Left colon (tissue), 2 donors: ENCODE results near the gene GLI3. TPM values are rescaled to one million over a fixed set of nuclear protein-coding genes. Genes with fewer than 3 reads are reported as not detected.

ENCODE experiments used
- ATAC-seq: fragments of 200-7000 bp; cut with Tn5 transposase; one replicate; pipeline ENCODE4 v1.9.1; 2020; ENCODE audit warnings: mild to moderate bottlenecking, moderate library complexity
- DNase-seq, 2 donors: peaks; one replicate each; pipeline ENCODE4 v3.0.0-alpha.2; 2020
- intact Hi-C, 2 donors: fragments of 100-400 bp; cut with DNase I in 1 of 2; cut with micrococcal nuclease in 1 of 2; formaldehyde crosslinking; loops; one replicate each; pipeline versions ENCODE4 v1.11.2 to v1.14.0; 2022; cut with DNase I, micrococcal nuclease
- total RNA-seq, 2 donors: library from RNA; stranded (reverse); fragmentation: NEBNext Ultra II Directional; extraction: Animal tissue kit (Norgen Biotek cat#: 25700); gene quantifications; one replicate each; pipeline ENCODE4 v1.2.1, GENCODE V29; 2021
- donor health status: DM: no; HTN: no; CAD: no.
- donor health status: DM: yes; HTN: yes; CAD: no.

GLI3 gene
- total RNA-seq, 2 donors from 2014 or later: 2.2 to 8.2 TPM

DNA sequence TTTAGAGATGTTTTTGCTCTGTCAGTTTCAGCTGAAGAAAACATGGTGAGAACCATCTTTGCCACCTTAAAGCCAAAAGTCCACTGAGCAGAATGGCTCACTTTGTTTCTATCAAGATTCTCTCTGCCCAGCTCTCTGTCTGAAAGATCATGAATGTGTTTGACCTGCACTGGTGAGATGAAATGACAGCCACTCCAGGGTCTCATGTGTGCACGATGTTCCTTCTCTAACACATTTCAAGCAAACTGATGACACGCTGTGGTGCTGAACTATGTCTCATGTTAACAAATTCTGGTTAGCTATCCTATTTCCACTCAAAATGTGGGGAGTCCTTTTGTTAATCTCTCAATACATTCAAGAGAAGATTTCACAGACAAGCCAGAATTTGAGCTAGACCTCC is 260.6 kb downstream of the GLI3 start:
- intact Hi-C loops: loop anchor here in 1 of 2 donors (10.0 kb wide), 2 partner anchors 258 to 718 kb away; partner anchors contain the start of gene GLI3
- DNase-seq: no peak
- ATAC-seq: no peak

DNA sequence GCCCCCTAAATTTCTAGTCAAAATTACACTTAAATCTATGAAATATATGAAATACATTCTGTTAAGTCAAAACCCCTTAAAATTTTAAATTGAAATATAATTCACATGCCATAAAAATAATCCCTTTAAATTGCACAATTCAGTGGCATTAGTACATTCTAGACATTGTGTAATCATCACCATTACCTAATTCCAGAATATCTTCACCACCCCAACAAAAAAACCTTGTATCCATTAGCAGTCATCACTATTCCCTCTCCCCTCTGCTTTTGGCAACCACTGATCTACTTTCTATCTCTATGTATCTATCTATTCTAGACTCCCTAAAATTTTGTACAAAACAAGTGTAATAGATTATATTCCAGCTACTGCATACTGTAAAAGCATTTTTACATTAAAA is 261.2 kb downstream of the GLI3 start:
- intact Hi-C loops: loop anchor here in 1 of 2 donors (10.0 kb wide), 2 partner anchors 259 to 719 kb away; partner anchors contain the start of gene GLI3
- DNase-seq: no peak
- ATAC-seq: no peak

DNA sequence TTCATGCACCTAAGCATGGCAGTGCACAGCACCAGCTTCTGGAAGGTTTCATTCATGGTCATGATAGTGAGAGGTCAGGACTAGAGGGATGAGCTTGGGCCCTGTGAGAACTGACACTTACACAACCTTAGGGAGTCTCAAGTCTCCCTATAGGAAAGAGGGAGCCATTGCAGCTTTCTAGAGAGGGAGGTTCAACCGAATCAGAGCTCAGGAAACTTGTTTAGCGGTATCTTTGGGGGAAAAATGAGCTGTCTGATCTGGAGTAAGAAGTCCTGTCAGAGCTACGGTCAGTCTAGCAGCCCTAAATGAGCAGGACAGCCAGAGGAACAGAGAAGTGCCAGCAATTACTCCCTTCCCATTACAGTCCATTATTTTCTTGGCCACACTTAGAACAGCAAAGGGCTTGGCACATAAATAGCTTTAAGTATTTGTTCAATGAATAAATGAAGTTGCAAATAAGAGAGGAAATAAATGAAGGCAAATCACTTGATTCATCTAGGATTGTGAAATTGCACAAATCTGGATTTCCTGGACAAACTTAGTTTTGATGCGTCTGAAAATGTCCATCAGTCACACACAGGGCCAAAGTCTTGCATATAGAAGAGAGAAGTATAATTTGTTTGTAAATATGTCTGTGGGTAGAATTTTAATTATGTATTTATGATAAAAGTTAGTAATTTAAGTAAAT is 262.0 kb downstream of the GLI3 start:
- ATAC-seq: no peak
- no peak for DNase-seq
- intact Hi-C loops: loop anchor here in 1 of 2 donors (10.0 kb wide), 2 partner anchors 260 to 720 kb away; partner anchors contain the start of gene GLI3

DNA sequence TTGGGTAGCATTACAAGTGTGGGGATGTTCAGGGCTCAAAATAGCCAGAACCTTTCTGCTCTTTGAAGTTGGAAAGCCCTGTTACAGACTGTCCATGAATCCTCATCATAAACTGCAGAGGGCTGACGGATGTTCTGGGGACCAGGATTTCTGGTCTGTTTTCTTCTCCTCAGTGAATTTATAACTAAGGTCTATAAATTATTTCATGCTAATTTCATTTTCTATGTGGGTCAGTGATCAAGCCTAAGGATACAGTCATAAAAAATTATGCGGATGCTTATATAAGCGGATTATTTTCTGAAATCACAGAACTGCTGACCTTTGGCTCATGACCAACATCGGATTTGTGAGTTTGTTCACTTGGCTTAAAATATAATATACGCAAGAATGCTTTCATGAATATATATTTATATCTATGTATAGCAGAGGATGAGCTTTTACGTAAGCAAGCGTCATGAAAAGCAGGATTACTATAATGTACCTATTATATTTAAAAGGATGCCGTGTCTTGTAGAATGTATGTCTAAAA is 263.7 kb downstream of the GLI3 start:
- no peak for DNase-seq
- ATAC-seq: no peak
- intact Hi-C loops: loop anchor here in 1 of 2 donors (10.0 kb wide), 2 partner anchors 262 to 722 kb away; partner anchors contain the start of gene GLI3

DNA sequence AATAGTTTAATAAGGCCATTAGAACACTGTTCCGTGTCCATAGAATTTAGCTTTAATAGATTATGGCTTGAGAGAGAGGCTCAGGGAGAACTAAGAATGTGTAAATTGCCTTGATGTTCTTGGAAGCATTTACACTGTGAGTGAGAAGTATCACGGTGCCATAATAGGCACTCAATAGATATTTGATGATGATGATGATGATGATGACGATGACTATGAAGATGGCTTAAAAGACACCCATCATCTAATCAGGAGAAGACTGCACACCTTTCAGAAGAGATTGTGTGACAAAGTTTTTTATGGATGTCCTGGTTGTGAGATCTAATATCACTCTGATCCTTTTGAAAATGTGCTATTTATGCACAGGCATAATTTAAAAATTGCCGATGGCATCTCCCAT is 264.2 kb downstream of the GLI3 start:
- no peak for DNase-seq
- no peak for ATAC-seq
- intact Hi-C loops: loop anchor here in 1 of 2 donors (10.0 kb wide), 2 partner anchors 262 to 722 kb away; partner anchors contain the start of gene GLI3

DNA sequence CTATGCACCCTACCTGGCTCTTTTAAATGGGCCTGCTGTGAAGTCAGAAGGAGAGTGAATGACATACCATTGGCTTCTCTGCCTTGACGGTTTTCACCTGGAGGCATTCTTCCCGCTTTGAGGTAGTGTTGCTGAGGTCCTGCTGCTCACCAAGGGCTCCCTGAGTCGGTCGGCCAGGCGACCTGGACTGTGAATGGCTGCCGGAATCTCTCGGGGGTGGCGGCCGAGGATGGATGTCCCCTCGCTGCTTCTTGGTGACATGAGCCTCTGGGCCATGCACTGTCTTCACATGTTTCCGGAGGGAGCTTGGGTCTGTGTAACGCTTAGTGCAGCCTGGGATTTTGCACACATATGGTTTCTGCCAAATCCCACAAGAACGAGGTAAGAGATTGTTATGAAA is 264.7 kb downstream of the GLI3 start:
- ATAC-seq (no peak), DNase-seq (no peak)
- intact Hi-C loops: loop anchor here in 1 of 2 donors (10.0 kb wide), 2 partner anchors 263 to 723 kb away; partner anchors contain the start of gene GLI3

DNA sequence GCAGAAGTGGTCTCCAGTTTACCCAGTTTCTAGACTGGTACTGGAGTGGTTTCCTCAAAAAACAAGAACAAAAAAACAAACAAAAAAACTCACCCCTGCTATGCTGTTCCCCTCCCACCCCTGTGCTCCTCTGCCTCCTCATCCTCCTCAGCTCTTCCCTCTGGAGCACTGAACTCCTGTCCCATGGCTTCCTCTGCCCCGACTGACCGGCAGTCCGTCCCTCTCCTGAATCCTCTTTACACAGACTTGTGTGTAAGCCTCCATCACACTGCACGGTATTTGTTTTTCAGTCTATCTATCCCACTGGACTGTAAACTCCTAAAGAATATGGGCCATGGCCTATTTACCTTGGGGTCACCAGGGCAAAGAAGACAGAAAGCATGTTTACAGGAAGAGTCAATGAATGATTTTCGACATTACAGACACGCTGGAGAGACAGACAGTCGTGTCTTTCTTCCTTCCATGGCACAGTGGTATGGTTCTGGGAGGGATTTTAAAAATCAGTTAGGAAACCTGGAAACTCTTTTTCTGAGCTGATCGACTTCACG is 265.3 kb downstream of the GLI3 start:
- DNase-seq (no peak), ATAC-seq (no peak)
- intact Hi-C loops: loop anchor here in 1 of 2 donors (10.0 kb wide), 2 partner anchors 263 to 723 kb away; partner anchors contain the start of gene GLI3

DNA sequence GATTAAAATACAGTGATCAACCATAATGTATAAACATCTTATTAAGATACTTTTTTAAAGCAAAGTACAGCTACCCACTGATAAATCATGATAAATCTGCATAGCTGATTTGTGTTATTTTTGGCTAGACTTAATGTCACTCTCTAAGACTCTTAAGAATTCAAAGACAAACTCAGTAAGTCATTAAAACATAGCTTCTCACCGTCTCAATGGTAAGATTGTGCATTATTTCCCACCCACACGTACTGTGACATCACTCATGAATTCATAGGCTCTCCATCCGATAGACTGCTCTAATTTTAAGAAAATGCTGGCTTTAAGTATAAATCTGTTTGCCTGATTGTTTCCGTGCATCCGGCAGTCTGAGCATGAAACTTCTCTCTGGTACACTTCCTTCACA is 266.1 kb downstream of the GLI3 start:
- intact Hi-C loops: loop anchor here in 1 of 2 donors (10.0 kb wide), 2 partner anchors 264 to 724 kb away; partner anchors contain the start of gene GLI3
- no peak for ATAC-seq
- no peak for DNase-seq

DNA sequence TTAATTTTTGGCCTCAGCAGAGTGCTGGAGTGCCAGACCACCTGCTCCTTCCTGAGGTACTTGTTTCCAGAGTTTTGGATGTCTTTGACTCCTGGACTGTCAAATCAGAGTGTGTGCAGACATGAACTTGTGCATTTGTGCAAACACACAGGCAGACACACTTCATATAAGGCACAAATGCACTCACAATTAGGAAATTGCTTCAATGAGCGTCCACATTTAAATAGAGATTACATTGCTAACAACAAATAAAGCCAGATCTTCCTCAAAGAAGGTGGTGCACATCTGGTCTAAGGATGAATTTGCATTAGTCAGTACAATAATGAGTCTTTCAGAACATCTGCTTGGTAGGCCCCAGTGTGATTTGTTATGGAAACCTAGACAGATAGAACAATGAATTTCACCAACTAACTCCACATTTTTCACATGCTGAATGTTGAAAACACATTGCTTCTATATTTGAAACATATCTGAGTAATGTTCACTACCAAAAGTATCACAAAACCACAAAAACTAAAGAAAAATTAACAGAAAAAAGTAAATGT is 267.4 kb downstream of the GLI3 start:
- ATAC-seq (no peak), DNase-seq (no peak)
- intact Hi-C loops: loop anchor here in 1 of 2 donors (10.0 kb wide), 2 partner anchors 265 to 725 kb away; partner anchors contain the start of gene GLI3

DNA sequence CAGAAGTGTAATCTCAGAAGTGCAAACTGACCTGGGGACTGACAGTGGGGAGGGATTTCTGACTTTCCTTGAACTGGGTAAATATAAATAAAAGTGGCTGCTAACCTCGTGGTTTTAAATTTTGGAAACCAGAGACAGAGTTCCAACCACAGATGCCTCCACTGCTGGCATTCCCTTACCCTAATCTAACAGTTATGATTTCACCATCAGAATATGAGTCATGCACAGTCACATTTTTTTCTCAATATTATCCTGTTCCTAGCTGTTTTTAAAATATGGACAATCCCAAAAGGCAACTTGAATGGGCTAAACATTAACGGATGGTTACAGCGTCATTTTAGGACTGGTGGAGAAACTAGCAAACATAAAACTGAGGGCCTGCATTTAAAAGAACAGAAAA is 269.9 kb downstream of the GLI3 start:
- ATAC-seq: no peak
- DNase-seq: no peak
- intact Hi-C loops: no loop called here

DNA sequence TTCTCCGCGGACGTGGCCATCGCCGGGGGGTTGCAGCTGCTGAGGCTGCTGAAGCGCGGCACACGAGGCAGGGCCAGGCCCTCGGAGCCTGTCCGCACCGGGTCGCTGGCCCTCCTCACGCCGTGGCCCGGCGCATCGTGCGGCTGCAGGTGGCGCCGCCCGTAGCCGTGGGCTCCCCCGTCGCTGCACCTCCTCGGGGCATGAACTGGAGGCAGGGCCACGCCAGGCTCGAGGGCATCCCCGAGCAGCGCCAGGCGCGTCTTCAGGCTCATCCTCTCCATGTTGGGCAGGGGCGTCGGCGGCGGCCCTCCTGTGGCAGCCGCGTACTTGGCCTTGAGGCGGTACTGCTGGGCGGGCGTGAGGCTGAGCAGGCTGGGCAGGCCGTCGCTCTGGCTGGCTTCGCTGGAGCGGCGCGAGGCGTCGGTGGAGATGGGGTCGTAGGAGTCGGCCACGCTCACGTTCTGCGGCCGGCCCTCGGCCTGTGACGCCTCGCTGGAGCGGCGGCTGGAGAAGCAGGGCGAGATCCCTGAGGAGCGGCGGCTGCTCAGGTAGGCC is 271.0 kb downstream of the GLI3 start:
- ATAC-seq: no peak
- intact Hi-C loops: no loop called here
- DNase-seq: no peak

DNA sequence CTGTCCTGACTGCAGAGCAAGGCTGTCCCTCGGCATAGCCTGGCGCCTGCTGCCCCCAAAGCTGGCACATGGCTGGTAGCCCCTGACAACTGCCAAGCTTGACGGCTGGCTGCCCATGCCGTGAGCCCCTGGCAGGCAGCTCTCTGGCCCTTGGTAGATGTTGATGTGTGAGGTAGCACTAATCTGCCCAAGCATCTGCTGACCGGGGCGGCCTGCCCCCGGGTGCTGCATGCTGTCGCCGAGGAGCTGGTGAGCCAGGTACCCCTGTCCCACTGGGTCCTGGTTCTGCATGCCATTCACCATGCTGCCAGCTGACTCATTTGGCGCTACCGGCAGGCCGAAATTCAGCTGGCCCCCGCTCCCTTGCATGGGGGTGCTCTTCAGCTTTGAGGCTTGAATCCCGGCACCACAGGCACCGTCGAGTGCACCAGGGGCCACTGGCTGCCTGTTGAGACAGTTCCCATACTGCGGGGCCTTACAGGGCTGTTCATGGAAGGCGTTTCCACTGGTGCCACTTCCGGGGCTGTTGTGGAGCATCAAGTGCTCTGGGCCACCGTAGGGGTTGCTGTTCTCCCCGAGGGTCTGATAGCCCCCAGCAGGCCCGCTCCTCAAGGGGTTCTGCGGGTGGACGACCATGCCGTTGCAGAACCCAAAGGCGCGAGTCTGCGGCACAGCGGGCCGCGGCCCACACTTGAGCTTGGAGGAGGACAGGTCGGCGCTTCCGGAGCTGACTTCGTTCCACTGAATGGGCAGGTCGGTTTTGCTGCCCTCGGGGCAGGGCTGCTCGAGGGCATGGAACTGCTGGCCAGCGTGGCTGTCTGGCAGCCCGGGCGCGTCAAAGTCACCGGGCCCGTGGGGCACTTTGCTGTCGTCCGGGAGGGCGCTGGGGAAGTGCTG is 271.9 kb downstream of the GLI3 start:
- ATAC-seq (no peak), DNase-seq (no peak)
- intact Hi-C loops: no loop called here

DNA sequence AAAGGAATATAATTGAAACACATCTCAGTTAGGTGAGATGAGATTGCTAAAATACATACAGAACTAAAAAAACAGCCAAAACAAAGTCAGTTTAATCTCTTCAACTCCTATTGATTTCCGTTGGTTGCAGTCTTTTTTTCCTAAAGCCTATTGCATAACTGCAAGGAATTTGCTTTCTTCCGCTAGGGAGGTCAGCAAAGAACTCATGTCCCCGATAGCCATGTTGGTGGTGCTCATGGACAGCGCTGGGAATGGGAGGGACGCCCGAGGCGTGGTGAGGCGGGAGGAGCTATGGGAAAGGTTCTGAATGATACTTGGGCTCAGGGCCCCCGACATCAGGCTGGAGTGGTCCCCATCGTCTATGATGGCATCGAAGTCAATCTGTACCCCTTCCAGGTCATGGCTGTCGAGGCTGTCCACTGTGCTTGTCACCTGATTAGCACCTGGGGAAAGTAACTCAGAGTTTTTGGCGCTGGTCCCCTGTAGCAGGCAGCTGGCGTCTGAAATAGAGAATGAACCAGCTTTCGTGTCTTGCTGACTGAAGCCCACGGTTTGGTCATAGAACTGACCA is 272.7 kb downstream of the GLI3 start:
- intact Hi-C loops: no loop called here
- no peak for DNase-seq

DNA sequence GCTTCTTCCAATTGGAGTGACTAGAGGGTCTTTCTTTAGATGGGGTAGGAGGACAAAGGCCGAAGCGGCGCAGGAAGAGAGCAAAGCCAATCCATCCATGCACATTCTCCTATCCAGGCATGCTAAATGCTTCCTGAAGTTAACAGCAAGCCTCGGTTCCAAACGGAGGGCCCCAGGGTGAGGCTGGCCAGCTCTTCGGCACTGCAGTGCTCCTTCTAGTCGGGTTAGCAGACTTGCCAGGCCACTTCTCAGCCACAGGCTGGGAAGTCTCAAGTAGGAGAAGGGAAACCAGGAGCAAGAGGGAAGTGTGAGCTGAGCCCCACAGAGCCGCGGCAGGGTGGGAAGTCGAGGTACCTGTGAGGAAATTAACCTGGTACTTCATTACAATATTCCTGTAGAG is 280.3 kb downstream of the GLI3 start:
- DNase-seq: no peak
- ATAC-seq: no peak
- intact Hi-C loops: no loop called here

More for the DNA sequence above, 272.7 kb downstream of the GLI3 start:
- no peak for ATAC-seq

DNA sequence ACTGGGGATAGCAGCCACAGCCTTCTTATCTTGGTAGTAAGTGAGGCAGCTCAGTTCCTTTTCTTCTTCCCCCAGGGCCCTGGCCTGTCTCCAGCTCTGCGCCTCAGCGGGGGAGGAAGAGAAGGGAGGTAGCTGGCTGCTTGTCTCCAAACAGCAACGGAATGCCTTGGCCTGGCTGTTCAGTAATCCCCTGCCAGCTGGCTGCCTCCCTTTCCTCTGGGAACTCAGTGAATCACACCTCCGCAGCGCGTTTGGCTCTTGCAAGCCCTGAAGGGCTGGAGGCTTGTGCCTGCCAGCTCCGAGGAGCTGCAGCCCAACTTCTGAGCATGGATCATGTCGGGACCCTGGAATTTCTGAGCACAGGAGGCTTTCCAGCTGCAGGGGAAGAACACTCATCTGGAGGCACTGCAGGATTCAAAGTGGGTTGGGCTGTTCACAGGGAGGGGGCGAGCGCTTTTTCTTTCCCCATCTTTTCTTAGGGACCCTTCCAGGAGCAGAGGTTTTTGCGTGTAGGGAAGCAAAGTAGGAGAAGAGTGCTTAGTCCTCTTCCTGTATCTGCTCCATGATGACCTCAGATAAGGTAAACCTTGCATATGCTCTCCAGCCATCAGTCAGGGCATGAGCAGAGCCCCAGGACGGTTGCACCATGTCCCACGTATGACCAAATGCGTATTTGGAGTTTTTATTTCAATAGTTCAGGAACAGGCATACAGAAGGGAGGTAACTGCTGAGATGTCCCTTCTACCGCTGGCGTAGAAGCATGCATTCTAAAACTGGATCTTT is 280.9 kb downstream of the GLI3 start:
- ATAC-seq (peak; percentile 54), DNase-seq (peak; percentile 70 to 91)
- intact Hi-C loops: no loop called here

DNA sequence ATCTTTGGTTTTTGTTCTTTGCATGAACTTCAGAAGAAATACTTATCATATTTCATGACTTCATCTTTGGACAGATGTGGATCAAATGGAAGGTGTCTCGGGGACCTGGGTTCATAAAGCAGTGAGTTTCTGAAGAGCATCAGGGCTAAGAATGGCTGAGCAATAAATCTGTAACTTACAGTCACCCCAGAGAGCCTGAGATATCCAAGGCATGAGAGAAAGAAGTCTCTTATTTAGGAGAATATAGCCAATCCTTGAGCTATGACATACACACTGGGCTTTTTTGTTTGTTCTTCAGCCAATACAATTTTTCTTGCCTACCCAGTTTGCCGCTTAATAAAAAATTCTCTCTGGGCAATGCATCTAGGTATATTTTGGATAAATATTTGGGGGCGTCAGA is 281.6 kb downstream of the GLI3 start:
- intact Hi-C loops: no loop called here
- ATAC-seq (no peak), DNase-seq (no peak)

DNA sequence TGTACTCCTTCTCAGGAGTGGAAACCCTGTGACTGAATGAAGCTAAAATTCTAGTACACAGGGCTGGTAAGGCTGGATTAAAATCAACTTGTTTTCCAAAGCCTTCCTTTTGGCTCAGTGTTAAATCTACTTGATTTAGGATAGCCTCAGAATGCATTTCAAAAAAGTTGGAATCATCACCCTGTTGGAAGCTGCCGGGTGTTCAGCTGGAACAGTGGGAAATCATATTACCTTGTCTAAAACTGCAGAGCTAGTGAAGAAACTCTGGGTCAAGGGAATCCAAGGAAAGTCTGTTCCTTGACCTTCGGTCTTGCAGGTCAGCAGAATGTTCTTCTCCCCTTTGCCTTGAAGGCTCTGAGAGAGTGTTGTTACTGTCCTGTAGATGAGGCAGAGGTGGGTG is 282.0 kb downstream of the GLI3 start:
- DNase-seq (no peak), ATAC-seq (no peak)
- intact Hi-C loops: no loop called here
